Right renal cortex interstitium (tissue), 3 donors: ENCODE data around the gene CTBP2. TPM values are rescaled to one million over a fixed set of nuclear protein-coding genes. Genes with fewer than 3 reads are reported as not detected.

Source experiments
- DNase-seq, 3 donors: peaks; one replicate each; pipeline ENCODE4 v3.0.0-alpha.2; 2013; ENCODE audit warnings: low read depth in 3 of 3, low spot score in 2 of 3
- polyA plus RNA-seq, 3 donors: library from polyadenylated mRNA; unstranded; fragments of 120-200 nt; gene quantifications; one replicate each; pipeline ENCODE4 v1.2.1, GENCODE V29; 2013; ENCODE audit not compliant: insufficient read length in 3 of 3

CTBP2 gene
- polyA plus RNA-seq, 3 donors = 83.7 to 92.7 (median 88.2) TPM

- DNase-seq = no peak
These were observed 155.6 kb downstream of the CTBP2 start for GRCh38 chr10:125004571-125005311.

- DNase-seq = no peak
These were observed 156.4 kb downstream of the CTBP2 start for GRCh38 chr10:125003901-125004467.

DNA sequence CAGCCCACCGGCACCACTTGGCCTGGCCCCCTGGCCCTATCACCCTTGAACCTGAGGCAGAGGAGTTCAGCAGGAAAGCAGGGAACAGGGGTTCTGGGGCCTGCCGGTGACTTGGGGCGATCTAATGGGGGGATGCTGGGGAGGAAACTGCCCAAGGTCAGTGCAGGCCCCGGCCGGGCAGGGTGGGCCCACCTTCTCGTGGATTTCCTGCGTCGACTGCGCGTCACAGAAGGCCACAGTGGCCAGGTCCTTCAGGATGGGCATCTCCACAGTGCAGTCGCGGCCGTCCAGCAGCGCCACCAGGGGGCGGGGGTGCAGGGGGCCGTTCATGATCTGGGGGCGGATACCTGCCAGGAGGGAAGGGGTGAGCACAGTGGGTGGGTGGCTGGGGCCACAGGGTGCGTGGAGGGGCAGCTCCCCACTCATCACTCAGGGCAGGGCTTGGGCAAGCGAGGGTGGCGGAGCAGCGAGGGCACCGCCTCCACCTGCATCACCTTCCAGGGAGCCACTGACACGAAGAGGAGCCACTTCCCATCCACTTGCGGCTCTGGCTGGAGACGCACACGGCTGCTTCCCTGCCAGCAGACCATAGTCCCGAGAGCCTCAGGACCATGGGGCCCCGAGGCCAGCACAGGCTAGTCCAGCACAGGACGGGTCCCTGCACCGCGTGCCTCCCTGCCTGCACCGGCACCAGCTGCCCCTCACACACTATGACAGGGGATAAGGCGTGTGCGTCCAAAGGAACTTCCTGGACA is 157.0 kb downstream of the CTBP2 start:
- no peak for DNase-seq

- DNase-seq = no peak
These were observed 157.8 kb downstream of the CTBP2 start for GRCh38 chr10:125002423-125003145.

DNA sequence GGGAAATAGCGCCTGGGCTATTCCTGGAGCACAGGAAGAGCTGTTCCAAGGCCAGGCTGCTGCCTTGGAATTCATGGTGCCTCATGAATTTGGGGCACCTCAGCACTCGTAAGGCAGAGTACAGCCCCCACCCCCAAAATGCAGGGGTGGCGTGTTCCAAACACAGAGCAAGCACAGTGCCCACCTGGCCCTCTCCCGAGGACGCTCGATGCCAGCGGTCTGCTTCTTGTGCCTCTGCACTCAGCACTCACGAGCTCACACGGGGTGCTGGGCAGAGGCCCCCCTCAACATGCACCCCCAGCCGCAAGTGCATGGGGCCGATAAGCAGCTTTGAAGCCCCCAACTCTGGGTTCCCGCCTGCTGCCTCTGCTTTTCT is 158.3 kb downstream of the CTBP2 start:
- DNase-seq = no peak

DNA sequence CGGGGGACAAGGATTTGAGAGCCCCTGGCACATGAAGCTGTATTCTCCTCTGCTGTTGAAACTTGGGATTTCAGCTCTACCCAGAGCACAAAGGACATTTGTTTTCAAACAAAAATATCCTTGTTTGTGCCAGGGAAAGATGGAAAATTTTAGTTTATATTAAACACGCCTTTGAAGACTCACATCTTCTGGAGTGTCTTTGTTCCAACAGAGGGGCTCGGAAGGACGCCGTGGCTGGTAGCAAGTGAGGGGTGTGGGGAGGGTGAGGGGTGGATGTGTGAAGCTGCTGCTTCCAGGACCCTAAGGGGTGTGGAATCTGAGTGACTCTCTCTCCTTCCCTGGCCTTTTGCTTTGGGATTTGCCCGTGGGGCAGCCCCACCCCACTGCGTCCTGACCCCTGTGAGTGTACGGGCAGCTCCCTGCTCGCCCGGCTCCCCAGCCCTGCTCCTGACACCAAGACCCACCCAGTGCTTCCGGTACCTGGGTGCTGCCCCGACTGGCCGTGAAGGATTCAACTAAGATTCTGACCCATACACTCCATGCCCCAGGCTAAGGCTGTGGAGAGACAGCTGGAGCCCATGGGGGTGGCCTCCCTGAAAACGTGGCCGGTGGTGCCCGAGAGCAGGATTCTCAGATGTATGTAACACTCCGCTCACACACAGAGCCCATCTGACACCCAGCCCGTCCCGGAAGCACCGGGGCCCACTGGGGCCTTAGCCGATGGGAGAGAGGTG is 158.9 kb downstream of the CTBP2 start:
- DNase-seq = no peak

GRCh38 chr10:125000366-125001312 is 159.7 kb downstream of the CTBP2 start:
- no peak for DNase-seq

- no peak for DNase-seq
These were observed 160.7 kb downstream of the CTBP2 start for GRCh38 chr10:124999433-125000365.

DNA sequence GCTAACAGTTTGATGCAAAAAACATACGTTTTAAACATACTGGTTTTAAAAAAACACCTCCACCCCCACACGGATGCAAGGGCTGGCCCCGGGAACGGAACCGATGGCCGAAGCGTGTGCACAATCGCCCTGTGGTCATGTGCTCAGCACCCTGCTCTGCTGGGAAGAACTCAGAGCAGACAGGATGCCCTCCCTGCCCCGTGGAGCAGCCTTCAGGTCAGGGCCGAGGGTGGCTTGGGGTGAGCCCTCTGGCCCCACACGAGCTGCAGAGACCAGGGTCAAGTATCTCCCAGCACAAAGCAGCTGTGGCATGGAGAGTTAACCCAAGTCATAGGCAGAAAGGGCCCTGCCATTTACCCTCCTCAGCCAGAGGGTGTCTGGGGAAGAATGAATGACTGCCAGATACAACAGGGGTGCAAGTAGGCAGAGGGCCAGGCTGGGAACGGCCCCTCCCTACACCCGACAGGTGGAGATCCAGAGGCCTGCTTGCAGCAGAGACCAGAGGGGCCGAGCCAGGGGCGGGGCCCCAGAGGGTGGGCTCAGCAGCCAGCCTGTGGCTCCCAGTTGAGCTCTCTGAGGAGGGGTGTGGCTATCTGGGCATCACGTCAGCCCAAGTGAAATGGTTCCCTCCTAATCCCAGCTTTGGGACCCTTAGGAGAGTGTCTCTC is 161.6 kb downstream of the CTBP2 start:
- DNase-seq = no peak

GRCh38 chr10:124997771-124998623 is 162.4 kb downstream of the CTBP2 start:
- DNase-seq = no peak

- DNase-seq = no peak
These were observed 163.1 kb downstream of the CTBP2 start for GRCh38 chr10:124997306-124997705.

GRCh38 chr10:124996854-124997215 is 163.5 kb downstream of the CTBP2 start:
- DNase-seq = no peak

DNA sequence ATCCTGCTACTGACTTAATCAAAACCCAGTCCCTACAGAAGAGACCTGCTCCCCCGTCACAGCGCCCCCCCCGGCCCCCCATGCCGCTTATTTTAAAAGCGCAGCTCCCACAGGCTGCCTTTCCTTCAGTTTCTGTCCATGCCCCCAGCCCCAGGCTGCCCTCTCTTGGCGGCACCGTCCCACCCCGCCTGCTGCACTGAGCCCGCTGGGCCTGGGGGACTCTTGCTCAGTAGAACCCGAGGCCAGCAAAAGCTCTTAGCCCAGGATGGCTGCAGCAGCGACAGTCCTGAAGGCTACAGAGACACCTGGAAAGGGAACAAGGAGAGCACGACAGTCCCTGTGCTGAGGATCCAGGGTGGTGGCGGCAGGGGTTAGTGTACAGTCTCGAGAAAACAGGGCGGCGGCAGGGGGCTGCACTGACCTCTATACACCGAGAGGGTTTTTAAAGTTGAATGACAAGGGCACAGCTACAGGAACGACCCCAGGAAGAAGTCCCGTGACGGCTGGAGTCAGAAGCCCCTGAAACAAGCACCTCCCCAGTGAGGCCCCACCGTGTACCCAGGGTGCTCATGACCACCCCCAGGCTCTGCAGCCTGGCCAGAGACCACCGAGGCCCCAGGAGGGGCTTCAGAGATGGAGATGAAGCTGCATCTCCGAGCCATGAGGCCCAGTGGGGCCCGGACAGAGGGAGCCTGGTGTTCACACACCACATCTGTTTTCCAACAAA is 164.1 kb downstream of the CTBP2 start:
- DNase-seq = no peak

DNA sequence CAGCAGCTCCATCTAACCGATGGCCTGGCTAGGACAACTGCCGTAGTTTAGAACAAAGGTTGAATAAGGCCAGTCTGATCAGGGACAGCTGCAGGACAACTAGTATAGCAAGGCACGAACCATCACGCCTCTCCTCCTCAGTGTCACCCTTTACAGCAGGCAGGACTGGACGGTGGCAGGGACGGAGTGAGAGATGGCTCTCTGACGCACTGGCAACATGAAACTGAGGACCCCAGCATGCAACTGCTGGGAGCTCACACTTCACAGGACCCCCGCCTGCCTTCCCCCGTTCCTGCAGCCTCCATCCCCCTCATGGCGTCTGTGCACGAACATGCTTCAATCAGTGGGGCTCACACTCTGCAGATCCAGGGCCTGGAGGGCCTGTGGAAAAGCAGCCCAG is 164.8 kb downstream of the CTBP2 start:
- DNase-seq = no peak

- no peak for DNase-seq
These were observed 165.5 kb downstream of the CTBP2 start for GRCh38 chr10:124994573-124995473.
